B cell (primary cell): ENCODE results near the gene SFXN3. TPM values are rescaled to one million over a fixed set of nuclear protein-coding genes. Genes with fewer than 3 reads are reported as not detected.

ENCODE experiments used
- ATAC-seq: fragments of 200-7000 bp; cut with Tn5 transposase; one replicate; pipeline ENCODE4 v1.10.0; 2021; ENCODE audit warnings: low read depth, mild to moderate bottlenecking, moderate number of reproducible peaks, moderate library complexity
- CTCF ChIA-PET: fragments of 350-600 bp; sonication (Branson Sonifier 250); formaldehyde crosslinking; loops from one replicate; lab custom pipeline; 2021; ENCODE audit warnings: antibody characterized with exemption, inconsistent platforms; lab: Charles Lee
- POLR2A ChIA-PET: fragments of 350-600 bp; sonication (Branson Sonifier 250); formaldehyde crosslinking; loops from one replicate; lab custom pipeline; 2021; ENCODE audit warnings: antibody characterized with exemption; lab: Charles Lee
- DNase-seq: peaks from one replicate; pipeline ENCODE4 v3.0.0; 2013
- H2AFZ ChIP-seq: 2 replicates; pipeline ENCODE4 v1.6.1; 2012; ENCODE audit warnings: mild to moderate bottlenecking, low read depth, low read length; ENCODE audit not compliant: insufficient read depth, poor library complexity, severe bottlenecking
- H3K27ac ChIP-seq, 2 donors: 1 replicate in 1 of 2; 2 replicates in 1 of 2; pipeline ENCODE4 v1.5.1; 2012 to 2013; ENCODE audit warnings: low read length in 2 of 2, mild to moderate bottlenecking in 2 of 2, moderate library complexity in 1 of 2
- H3K27me3 ChIP-seq, 4 experiments: fragments of 200-600 bp in 1 of 4; sonication (generic) in 1 of 4; replicated peaks in 1 of 4; 1 replicate in 2 of 4; 2 replicates in 2 of 4; pipeline versions ENCODE4 v1.6.1 to v1.7.0; 2013 to 2016; ENCODE audit warnings: low read length in 3 of 4, mild to moderate bottlenecking in 2 of 4, mixed read lengths in 1 of 4, moderate library complexity in 1 of 4; ENCODE audit not compliant: insufficient read depth in 4 of 4, control insufficient read depth in 3 of 4; ENCODE audit errors: control extremely low read depth in 1 of 4
- H3K36me3 ChIP-seq, 2 experiments: replicated peaks in 1 of 2; 1 replicate in 1 of 2; 2 replicates in 1 of 2; pipeline versions ENCODE4 v1.6.1 to v1.7.1; 2013; ENCODE audit warnings: low read length in 1 of 2; ENCODE audit not compliant: insufficient read depth in 2 of 2, control insufficient read depth in 1 of 2; ENCODE audit errors: control extremely low read depth in 1 of 2, extremely low read depth in 1 of 2
- H3K4me1 ChIP-seq, 2 donors: fragments of 200-600 bp in 1 of 2; sonication (generic) in 1 of 2; 1 replicate in 1 of 2; 2 replicates in 1 of 2; pipeline versions ENCODE4 v1.5.1 to v1.6.1; 2013 to 2017; ENCODE audit warnings: low read length in 2 of 2; ENCODE audit not compliant: control insufficient read depth in 2 of 2, insufficient read depth in 2 of 2
- H3K4me2 ChIP-seq: replicated peaks from 2 replicates; pipeline ENCODE3; 2012; ENCODE audit warnings: mild to moderate bottlenecking, low read depth, low read length; ENCODE audit not compliant: poor library complexity, severe bottlenecking
- H3K4me3 ChIP-seq, 5 experiments: fragments of 200-600 bp in 1 of 5; sonication (generic) in 1 of 5; 1 replicate in 3 of 5; 2 replicates in 2 of 5; pipeline versions ENCODE4 v1.5.1 to v1.7.0; 2011 to 2016; ENCODE audit warnings: low read length in 4 of 5, mild to moderate bottlenecking in 4 of 5, low read depth in 2 of 5, control low read depth in 1 of 5, moderate library complexity in 1 of 5; ENCODE audit not compliant: insufficient read depth in 1 of 5; ENCODE audit errors: control extremely low read depth in 1 of 5, extremely low read depth in 1 of 5
- H3K79me2 ChIP-seq: fragments of 200-600 bp; sonication (generic); one replicate; pipeline ENCODE4 v1.6.0; 2016; ENCODE audit warnings: low read length; ENCODE audit not compliant: control insufficient read depth, insufficient read depth
- H3K9ac ChIP-seq: fragments of 200-600 bp; sonication (generic); 2 replicates; pipeline ENCODE4 v1.6.1; 2017; ENCODE audit warnings: mild to moderate bottlenecking, low read length, moderate library complexity
- H3K9me3 ChIP-seq, 3 donors: one replicate each; pipeline versions ENCODE4 v1.6.1 to v1.7.1; 2013; ENCODE audit warnings: low read length in 2 of 3; ENCODE audit not compliant: control insufficient read depth in 2 of 3, insufficient read depth in 1 of 3; ENCODE audit errors: control extremely low read depth in 1 of 3
- H4K20me1 ChIP-seq: 2 replicates; pipeline ENCODE4 v1.6.0; 2012; ENCODE audit warnings: mild to moderate bottlenecking, low read length; ENCODE audit not compliant: insufficient read depth, control insufficient read depth, poor library complexity, severe bottlenecking
- H3K27ac Mint-ChIP-seq: one replicate; pipeline ENCODE4 v1.8.0; 2021; ENCODE audit warnings: mixed read lengths
- H3K27me3 Mint-ChIP-seq: one replicate; pipeline ENCODE4 v1.8.0; 2021; ENCODE audit warnings: mixed read lengths
- H3K4me1 Mint-ChIP-seq: one replicate; pipeline ENCODE4 v1.8.0; 2021; ENCODE audit warnings: mixed read lengths
- H3K4me3 Mint-ChIP-seq: one replicate; pipeline ENCODE4 v1.8.0; 2021; ENCODE audit warnings: mixed read lengths
- H3K9me3 Mint-ChIP-seq: one replicate; pipeline ENCODE4 v1.8.0; 2022; ENCODE audit warnings: mixed read lengths; ENCODE audit not compliant: insufficient read depth
- EZH2 ChIP-seq: IDR thresholded peaks from 2 replicates; pipeline ENCODE4 v1.6.1; 2012; ENCODE audit warnings: borderline replicate concordance, low read depth, mild to moderate bottlenecking, moderate library complexity, low read length; ENCODE audit not compliant: insufficient read depth, poor library complexity, severe bottlenecking
- WGBS: methylation state at CpG from one replicate; pipeline ENCODE4 v1.1.5; 2013; ENCODE audit warnings: missing lambda C conversion rate; ENCODE audit not compliant: insufficient coverage; 5-methylcytosine and 5-hydroxymethylcytosine counted together
- intact Hi-C: fragments of 100-400 bp; cut with micrococcal nuclease; formaldehyde crosslinking; loops from one replicate; pipeline ENCODE4 v1.10.0; 2022
- polyA plus RNA-seq: library from polyadenylated mRNA; depleted of rRNA; stranded (reverse); fragments of >200 nt; gene quantifications from 2 replicates; pipeline ENCODE4 v1.2.3, GENCODE V29; 2012
- total RNA-seq, 2 donors: library from RNA; stranded (reverse); fragments of 120-200 nt in 1 of 2; gene quantifications; 1 replicate in 1 of 2; 2 replicates in 1 of 2; pipeline versions ENCODE4 v1.2.3 to v1.2.4, GENCODE V29; 2013 to 2022
- TF ChIP-seq, protein P1 (sequence below): fragments of 200-600 bp; IDR thresholded peaks from one replicate; pipeline ENCODE4 v1.8.0; 2022; ENCODE audit warnings: antibody characterized with exemption, mild to moderate bottlenecking

SFXN3 gene
- total and polyA plus RNA-seq, 2 donors (not counting 1 experiment from before 2014, with no cell fraction given) = 44.2 to 51.7 TPM

DNA sequence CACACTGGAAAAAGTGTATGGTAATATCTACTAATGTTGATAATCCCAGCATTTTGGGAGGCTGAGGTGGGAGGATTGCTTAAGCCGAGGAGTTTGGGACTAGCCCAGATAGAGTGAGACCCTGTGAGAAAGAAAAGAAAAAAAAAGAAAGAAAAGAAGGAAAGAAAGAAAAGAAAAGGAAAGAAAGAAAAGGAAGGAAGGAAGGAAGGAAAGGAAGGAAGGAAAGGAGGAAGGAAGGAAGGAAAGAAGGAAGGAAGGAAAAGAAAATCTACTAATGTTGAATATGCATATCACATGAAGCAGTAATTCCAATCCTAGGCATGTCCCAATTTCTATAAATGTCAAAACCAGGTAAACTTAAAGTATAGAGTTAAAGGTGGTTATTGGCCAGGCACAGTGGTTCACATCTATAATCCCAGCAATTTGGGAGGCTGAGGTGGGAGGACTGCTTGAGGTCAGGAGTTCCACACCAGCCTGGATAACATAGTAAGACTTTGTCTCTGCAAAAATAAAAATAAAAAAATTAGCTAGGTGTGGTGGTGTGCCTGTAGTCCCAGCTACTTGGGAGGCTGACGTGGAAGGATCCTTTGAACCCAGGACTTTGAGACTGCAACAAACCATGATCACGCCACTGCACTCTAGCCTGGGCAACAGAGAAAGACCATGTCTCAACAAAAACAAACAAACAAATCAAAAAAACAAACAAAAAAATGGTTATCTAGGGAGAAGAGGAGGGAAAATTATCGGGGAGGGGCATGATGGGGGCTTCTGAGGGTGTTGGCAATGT, 25.5 kb downstream of the SFXN3 start:
- TF ChIP-seq, protein P1, sequence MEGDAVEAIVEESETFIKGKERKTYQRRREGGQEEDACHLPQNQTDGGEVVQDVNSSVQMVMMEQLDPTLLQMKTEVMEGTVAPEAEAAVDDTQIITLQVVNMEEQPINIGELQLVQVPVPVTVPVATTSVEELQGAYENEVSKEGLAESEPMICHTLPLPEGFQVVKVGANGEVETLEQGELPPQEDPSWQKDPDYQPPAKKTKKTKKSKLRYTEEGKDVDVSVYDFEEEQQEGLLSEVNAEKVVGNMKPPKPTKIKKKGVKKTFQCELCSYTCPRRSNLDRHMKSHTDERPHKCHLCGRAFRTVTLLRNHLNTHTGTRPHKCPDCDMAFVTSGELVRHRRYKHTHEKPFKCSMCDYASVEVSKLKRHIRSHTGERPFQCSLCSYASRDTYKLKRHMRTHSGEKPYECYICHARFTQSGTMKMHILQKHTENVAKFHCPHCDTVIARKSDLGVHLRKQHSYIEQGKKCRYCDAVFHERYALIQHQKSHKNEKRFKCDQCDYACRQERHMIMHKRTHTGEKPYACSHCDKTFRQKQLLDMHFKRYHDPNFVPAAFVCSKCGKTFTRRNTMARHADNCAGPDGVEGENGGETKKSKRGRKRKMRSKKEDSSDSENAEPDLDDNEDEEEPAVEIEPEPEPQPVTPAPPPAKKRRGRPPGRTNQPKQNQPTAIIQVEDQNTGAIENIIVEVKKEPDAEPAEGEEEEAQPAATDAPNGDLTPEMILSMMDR = no peak
- TF ChIP-seq EZH2 = no peak
- H3K79me2 ChIP-seq = peaks cover 6% of the 10 kb centered on the region
- no peak overlapping the region for H3K27ac Mint-ChIP-seq
- intact Hi-C loops = no loop called here
- H3K4me2 ChIP-seq = no peak overlapping the region
- peaks cover 0 to 1% (median 0%) of the 10 kb centered on the region in 3 donors for H3K9me3 ChIP-seq
- peaks cover 0 to under 1% (median 0%) of the 10 kb centered on the region in 4 experiments for H3K27me3 ChIP-seq
- no peaks in the 10 kb centered on the region for H3K36me3 ChIP-seq
- H3K9ac ChIP-seq = no peak overlapping the region
- peaks cover 9% of the 10 kb centered on the region for H3K4me1 Mint-ChIP-seq
- ChIA-PET POLR2A (no interaction called here), CTCF (interaction anchor here (1.4 to 16.0 kb wide), 7 partner anchors 8 to 85 kb away, joined by 8 to 306 read pairs (median 90); partner anchors contain the start of gene KAZALD1)
- no peak overlapping the region for H2AFZ ChIP-seq
- no peaks in the 10 kb centered on the region for H3K27me3 Mint-ChIP-seq
- ATAC-seq (no peak), DNase-seq (no peak)
- H3K4me1 ChIP-seq = peaks cover 7 to 16% of the 10 kb centered on the region in 2 donors
- H3K9me3 Mint-ChIP-seq = no peaks in the 10 kb centered on the region
- no peak overlapping the region for H3K4me3 Mint-ChIP-seq
- H3K4me3 ChIP-seq = no peak overlapping the region
- no peak overlapping the region for H3K27ac ChIP-seq
- WGBS = 100% methylated on average over 1 of the region's 4 CpGs
- no peaks in the 10 kb centered on the region for H4K20me1 ChIP-seq
